Activated CD8-positive, alpha-beta memory T cell treated with anti-CD3 and anti-CD28 coated beads, Interleukin-2, amount 50 U/mL, for 1 hour (primary cell): ENCODE data around the gene MGMT.

Experiments
- DNase-seq: peaks from one replicate; pipeline ENCODE4 v3.0.0-alpha.2; 2020; ENCODE audit errors: extremely low read depth

Gene MGMT

DNA sequence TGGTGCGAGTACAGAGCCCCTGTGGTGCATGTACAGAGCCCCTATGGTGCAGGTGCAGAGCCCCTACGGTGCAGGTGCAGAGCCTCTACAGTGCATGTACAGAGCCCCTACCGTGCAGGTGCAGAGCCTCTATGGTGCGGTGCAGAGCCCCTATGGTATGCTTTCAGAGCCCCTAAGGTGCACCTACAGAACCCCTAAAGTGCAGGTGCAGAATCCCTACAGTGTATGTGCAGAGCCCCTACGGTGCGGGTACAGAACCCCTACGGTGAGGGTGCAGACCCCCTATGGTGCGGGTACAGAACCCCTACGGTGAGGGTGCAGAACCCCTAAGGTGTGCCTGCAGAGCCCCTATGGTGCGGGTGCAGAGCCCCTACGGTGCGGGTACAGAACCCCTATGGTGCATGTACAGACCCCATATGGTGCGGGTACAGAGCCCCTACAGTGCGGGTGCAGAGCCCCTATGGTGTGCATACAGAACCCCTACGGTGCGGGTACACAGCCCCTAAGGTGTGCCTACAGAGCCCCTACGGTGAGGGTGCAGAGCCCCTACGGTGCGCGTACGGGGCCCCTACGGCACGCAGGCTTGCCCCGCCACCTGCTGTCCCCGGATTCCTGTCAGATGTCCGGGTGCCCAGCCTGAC lies 53.5 kb downstream of the MGMT start:
- DNase-seq = no peak

DNA sequence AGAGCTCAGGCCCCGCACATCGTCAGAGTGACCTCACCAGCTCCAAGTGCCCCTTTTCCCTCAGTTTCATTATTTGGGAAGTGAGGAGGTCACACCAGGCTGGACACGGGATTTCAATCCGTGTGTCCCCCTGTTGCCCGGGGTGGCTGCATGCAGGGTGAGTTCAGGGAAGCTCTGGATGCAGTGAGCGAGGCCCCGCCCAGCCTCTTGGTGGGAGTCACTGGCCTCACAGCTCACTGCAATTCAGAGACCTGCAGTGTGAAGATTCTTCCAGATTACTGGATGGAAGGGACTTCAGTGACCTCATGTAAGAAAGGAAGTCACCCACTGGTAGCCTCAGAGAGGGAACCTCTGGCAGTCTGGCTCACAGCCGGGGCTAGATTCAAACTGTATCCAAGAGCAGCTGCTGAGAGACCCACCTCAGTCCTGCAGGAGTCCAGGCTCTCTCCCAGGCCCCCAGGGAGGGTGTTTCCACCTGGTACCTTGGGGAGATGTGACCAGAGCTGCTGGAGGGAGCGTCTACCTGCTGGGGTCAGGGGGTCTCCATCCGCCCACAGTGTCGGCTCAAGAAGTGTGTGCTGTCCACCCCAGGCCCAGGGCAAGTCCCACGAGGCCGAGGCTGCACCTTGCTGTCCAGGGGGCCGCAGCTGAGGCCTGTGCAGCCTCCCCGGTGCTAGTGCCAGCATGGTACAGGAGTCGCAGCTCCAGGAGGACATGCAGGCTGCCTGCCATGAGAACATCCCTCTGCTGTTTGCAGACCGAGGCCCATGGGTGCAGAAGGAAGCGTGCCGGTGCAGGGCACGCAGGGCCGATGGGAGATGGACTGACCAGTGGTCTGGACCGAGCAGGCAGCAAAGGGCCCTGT lies 54.4 kb downstream of the MGMT start:
- no peak for DNase-seq

DNA sequence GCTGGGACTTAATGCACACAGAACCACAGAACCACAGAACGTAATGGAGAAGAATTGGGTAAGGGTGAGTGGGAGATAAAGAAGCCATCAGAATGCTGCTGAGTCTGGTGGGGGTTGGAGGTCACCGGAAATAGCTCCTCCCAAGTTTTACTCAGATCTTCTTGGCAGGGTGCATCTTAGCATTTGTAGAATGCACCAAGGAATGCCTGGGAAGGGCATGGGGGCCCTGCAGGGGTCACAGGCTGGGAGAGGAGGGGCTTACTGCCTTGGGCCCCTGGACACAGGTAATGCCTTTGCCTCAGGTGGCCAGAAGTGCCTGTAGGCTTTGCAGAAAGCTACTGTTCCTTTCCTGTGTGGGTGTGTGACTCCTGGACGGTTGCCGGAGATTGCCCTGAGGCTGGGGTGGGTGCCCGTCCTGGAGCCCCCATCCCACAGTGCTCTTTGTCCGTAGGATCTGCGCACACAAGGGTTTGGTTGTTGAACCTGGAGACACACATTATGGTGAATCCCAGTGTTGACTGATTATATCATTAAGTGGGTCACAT lies 55.1 kb downstream of the MGMT start:
- DNase-seq = no peak

- DNase-seq = no peak
Measured at GRCh38 chr10:129523031-129523722, 56.1 kb downstream of the MGMT start.

DNA sequence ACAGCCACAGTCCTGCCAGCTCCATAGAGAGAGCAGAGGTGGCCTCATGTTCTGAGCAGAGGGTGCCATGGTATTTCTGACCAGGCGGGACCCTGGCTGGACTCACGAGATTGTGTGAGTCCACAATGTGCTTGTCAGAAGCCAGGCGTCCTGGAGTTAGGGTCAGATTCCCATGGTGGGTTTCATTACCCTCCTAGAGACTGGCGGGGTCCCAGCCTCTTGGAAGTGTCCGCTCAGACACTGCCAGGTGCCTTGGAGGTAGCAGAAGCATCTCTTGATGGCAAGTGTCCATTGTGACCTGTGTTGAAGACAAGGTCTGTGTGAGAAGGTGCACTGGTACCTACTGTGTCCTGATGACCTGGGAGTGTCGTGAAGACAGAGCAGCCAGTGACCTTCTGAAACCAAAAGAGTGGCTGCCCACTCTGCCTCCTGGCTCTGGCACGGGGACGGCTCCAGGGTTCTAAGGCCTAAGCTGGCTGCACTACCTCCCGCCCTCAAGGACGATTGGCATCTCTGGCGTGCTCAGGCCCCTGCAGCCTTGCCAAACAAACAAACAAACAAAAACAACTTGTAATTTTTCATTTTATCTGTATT lies 56.8 kb downstream of the MGMT start:
- no peak for DNase-seq

DNA sequence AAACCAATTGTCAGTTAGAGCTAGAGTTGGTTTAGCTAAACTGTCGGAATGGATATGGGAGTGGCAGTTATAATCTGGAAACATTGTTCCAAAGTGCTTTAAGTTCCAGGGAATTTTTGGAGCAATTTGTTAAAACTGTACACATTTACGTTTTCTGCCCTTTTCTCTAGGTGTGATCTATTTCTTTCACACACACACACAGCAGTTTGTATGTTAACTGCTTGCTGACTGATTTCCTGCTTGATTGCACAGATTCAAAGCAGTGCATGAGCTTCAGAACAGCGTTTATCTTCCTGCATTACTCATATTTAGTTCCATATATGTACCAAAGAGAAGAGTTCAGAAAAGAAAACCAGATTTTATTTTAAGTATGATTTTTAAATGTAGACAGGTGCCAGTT lies 57.9 kb downstream of the MGMT start:
- DNase-seq = no peak

DNA sequence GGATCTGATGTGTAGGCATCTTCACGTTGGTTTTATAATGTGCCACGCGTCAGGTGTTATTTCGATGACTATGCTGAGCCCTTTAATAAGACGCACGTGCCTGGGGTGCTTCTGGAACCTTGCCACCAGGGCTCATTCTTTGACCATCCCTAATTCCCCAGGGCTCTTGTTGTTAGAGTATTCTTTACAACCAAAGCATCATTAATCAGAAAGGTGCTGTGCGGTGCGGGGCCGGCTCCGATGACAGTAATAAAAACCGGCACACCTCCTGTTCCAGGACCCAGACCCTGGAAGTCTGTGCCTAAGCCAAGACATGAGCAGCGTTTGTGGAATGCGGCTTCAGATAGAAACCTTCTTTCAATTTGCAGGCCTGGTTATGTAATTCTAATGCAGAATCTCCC lies 58.4 kb downstream of the MGMT start:
- no peak for DNase-seq

- DNase-seq = no peak
Measured at GRCh38 chr10:129526943-129527342, 59.9 kb downstream of the MGMT start.

DNA sequence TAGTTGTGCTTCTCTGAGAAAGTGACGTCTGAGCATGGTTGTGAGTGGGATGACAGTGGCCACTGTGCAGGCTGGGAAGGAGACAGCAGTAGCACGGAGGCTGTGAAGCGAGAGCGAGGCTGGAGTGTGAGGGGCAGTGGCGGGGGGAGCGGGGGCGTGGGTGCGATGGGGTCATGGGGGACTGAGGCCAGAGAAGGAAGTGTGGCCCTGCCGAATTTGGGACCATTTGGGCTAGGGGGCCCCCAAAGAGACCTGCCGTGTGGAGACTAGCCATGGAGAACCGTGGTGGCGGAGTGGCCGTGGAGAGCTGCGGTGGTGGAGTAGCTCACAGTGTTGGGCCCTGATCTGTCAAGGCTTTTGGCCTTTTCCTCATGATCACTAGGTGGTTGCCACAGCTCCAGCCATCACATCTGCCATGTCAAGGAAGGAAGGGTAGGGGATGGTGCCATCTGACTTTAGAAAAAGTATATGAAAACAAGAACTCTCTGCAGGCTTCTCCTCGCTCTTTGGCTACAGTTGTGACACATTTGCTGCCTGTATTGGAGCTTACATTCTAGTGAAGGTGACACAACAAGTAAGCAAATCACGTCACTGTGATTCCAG lies 61.4 kb downstream of the MGMT start:
- DNase-seq = no peak

DNA sequence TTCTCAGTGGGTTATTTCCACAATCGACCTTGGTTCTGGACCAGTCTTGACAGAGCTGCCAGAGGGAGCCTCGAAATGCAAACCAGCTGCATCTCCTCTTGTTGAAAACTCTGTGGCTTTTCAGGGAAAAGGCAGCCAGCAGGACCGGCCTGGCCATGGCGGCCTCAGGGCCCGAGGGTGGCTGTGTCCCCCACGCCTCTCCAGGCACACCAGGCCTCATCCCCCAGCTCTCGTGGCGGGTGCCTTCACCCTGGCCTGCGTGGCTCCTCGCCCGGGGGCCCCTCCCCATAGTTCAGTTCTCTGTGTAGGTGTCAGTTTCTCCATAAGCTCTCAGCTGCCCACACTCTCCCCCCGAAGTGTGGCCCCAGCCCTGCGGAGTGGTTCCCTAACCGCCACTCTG lies 63.5 kb downstream of the MGMT start:
- DNase-seq = no peak

DNA sequence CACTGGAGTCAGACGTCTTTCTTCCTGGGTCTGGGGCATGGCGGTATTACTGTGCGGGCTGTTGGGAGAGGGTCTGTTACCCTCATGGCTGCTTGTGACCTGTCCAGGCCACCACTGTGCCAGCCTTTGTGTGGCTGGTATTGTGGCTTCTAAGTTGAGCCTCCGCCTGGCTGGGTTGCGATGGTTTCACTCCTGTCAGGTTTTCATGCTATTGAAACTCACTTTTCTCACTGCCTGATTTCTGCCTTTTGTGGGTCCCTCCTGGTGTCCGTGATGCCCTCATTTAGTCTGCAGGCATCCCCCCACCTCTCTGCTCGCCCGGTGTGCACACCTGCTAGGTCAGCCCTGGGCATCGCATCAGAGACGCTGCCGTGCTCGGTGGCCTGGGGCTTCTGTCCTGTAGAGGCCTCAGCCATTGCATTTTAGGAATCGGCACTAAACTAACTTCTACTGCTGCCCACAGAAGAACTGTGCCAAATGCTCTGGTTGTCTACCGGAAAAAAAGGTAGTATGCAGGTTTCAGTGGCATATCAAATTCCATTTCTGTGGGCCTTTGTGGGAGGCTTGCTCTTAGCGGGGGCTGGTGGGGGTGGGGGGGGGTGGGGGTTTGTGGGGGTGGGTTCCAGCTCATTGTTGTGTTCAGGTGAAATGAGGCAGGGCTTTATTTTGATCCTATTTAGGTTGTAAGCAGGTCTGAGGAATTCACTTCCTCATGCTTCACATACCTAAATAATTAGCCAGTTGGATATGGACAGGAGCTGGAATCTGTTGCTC lies 64.3 kb downstream of the MGMT start:
- no peak for DNase-seq

DNA sequence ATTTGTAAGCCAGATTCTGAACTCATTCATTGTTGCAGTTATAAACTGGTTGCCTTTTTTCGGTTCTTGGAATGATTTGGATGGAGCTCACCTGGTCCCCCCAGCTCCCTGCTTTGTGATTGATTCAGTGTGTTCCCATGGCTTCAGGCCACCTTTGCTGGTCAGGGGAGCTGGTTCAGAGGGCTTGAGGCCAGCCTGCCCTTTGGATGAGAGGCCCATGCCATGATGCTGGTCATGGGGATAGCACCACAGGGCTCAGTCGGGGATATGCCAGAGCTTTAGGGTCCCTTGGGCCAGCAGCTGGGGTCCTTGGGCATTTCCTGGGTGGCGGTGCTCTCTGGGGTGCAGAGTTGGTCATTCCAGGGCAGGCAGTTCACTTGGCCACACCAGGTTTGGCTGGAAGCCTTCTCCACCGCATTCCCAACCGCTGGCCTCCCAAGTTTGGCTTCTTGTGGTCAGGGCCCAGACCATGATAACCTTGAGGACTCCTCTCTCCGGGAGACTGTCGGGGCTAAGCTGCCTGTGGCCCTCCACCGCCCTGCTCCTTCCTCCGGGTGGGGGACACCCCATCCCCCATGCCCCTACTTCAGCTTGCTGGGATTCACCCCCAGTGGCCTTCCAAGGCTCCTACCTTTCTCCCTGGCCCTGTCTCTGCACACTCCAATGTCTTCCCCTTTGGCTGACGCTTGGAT lies 65.1 kb downstream of the MGMT start:
- no peak for DNase-seq

DNA sequence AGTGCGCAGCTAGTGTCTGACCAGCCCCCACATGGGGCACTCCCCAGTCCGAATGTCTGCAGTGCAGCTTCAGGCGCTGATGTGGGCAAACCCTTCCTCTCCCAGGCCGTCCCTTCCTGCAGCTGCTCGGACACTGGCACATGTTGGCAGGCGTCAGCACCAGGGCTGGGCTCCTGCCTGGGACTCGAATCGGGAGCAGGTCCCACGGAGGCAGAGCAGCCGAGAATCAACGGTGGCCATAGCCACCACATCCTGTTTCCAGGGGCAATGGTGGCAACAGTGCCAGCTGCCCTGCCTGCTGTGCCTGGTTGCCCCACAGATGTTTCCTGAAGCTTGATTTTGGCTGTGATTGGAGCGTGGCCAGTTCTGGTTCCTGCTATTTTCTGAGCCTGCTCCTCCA lies 65.8 kb downstream of the MGMT start:
- no peak for DNase-seq

GRCh38 chr10:129533281-129533680 lies 66.2 kb downstream of the MGMT start:
- no peak for DNase-seq

DNA sequence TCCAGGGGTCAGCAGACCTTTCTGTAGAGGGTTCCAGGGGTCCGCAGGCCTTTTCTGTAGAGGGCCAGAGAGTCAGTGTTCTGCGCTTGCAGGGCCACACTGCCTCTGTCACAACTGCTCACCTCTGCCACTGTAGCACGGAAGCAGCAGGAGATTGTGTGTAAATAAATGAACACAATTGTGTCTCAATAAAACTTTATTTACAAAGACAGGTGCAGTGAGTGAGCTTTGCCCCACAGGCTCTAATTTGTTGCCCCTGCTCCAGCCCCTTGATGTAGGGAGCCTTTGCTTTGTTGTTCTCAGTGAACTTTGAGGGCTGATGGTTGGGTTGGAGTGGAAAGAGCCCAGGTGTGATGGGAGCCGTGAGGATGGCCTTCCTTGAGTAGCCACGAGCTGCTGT lies 67.8 kb downstream of the MGMT start:
- no peak for DNase-seq

- no peak for DNase-seq
Measured at GRCh38 chr10:129536336-129536735, 69.3 kb downstream of the MGMT start.

- DNase-seq = no peak
Measured at GRCh38 chr10:129537151-129537550, 70.1 kb downstream of the MGMT start.

- DNase-seq = no peak
Measured at GRCh38 chr10:129538236-129538635, 71.2 kb downstream of the MGMT start.

GRCh38 chr10:129541200-129541599 lies 74.2 kb downstream of the MGMT start:
- DNase-seq = no peak

- no peak for DNase-seq
Measured at GRCh38 chr10:129541748-129542487, 74.9 kb downstream of the MGMT start.
